HepG2 (cell line): Measurements from ENCODE around the gene CRIP1. TPM values are rescaled to one million over a fixed set of nuclear protein-coding genes. Genes with fewer than 3 reads are reported as not detected.

ENCODE experiments used
- ATAC-seq: fragments of 200-7000 bp; cut with Tn5 transposase; 3 replicates; pipeline ENCODE4 v1.9.1; 2020; ENCODE audit warnings: mild to moderate bottlenecking, moderate library complexity
- BruUV-seq: library from RNA; stranded (reverse); fragments of 400-500 nt; replicated peaks from 2 replicates; lab custom pipeline; 2021; lab: Mats Ljungman, UMichigan
- CTCF ChIA-PET: fragments of 300-600 bp; formaldehyde crosslinking; extraction: SDS; loops from one replicate; lab custom pipeline; 2021; ENCODE audit warnings: low total read pairs, inconsistent platforms, low intra/inter-chr PET ratio; lab: Yijun Ruan, JAX
- POLR2A ChIA-PET: fragments of 350-600 bp; sonication (Branson Sonifier 250); formaldehyde crosslinking; loops from one replicate; lab custom pipeline; 2020; ENCODE audit warnings: antibody characterized with exemption, inconsistent platforms; lab: Yijun Ruan, JAX
- DNase-seq: peaks from one replicate; pipeline ENCODE4 v3.0.0-alpha.2; 2015; ENCODE audit warnings: low spot score
- FAIRE-seq: peaks from 3 replicates; lab custom pipeline; 2011; peaks lifted over from hg19 to GRCh38; lab: Jason Lieb, UNC
- H2AFZ ChIP-seq: one replicate; pipeline ENCODE4 v1.6.1; 2011; ENCODE audit warnings: low read length, inconsistent platforms
- H3K27ac ChIP-seq: fragments of 300-600 bp; 3 replicates; pipeline ENCODE4 v1.8.0; 2011; ENCODE audit warnings: mixed run types, mild to moderate bottlenecking, mixed read lengths, low read length, inconsistent platforms; ENCODE audit not compliant: insufficient read depth; ENCODE audit errors: extremely low read length
- H3K27me3 ChIP-seq, 2 experiments: fragments of 200-600 bp in 1 of 2; 2 replicates in 1 of 2; 3 replicates in 1 of 2; pipeline versions ENCODE4 v1.6.0 to v1.8.0; 2011; ENCODE audit warnings: low read length in 2 of 2, mild to moderate bottlenecking in 2 of 2, moderate library complexity in 2 of 2, inconsistent platforms in 1 of 2; ENCODE audit not compliant: insufficient read depth in 2 of 2, control insufficient read depth in 1 of 2
- H3K36me3 ChIP-seq, 2 experiments: fragments of 200-600 bp in 1 of 2; replicated peaks in 1 of 2; 2 replicates in 1 of 2; 3 replicates in 1 of 2; pipeline versions ENCODE4 v1.5.1 to v1.8.0; 2011; ENCODE audit warnings: low read length in 2 of 2, inconsistent platforms in 1 of 2; ENCODE audit not compliant: insufficient read depth in 2 of 2, control insufficient read depth in 1 of 2
- H3K4me1 ChIP-seq: 2 replicates; pipeline ENCODE4 v1.5.1; 2012; ENCODE audit warnings: low read length, inconsistent platforms; ENCODE audit not compliant: insufficient read depth
- H3K4me2 ChIP-seq: 2 replicates; pipeline ENCODE4 v1.6.0; 2011; ENCODE audit warnings: low read depth, low read length, inconsistent platforms
- H3K4me3 ChIP-seq, 3 experiments: fragments of 200-600 bp in 1 of 3; sonication (generic), shearing (Covaris generic) in 1 of 3; replicated peaks in 1 of 3; 2 replicates each; pipeline ENCODE4 v1.5.1; 2011 to 2016; ENCODE audit warnings: low read length in 3 of 3, inconsistent platforms in 2 of 3, low read depth in 2 of 3, mild to moderate bottlenecking in 2 of 3, control low read depth in 1 of 3, mixed read lengths in 1 of 3; ENCODE audit not compliant: insufficient read depth in 1 of 3
- H3K79me2 ChIP-seq: one replicate; pipeline ENCODE4 v1.6.1; 2011; ENCODE audit warnings: low read length, inconsistent platforms; ENCODE audit not compliant: insufficient read depth
- H3K9ac ChIP-seq: 2 replicates; pipeline ENCODE4 v1.6.0; 2011; ENCODE audit warnings: mild to moderate bottlenecking, low read depth, low read length, inconsistent platforms; ENCODE audit not compliant: insufficient read depth
- H3K9me3 ChIP-seq: 2 replicates; pipeline ENCODE4 v1.5.1; 2012; ENCODE audit warnings: mild to moderate bottlenecking, low read length
- H4K20me1 ChIP-seq: 2 replicates; pipeline ENCODE4 v1.6.0; 2011; ENCODE audit warnings: inconsistent platforms, mild to moderate bottlenecking, low read length, moderate library complexity; ENCODE audit not compliant: insufficient read depth
- AGO1 ChIP-seq: fragments of 200-400 bp; formaldehyde crosslinking; IDR thresholded peaks from 2 replicates; pipeline ENCODE4 v1.6.1; 2017; ENCODE audit warnings: mild to moderate bottlenecking, low read depth, low read length, moderate library complexity; ENCODE audit not compliant: poor library complexity, severe bottlenecking
- AGO2 ChIP-seq: fragments of 200-400 bp; formaldehyde crosslinking; optimal IDR thresholded peaks from 2 replicates; pipeline ENCODE3; 2017; ENCODE audit warnings: mild to moderate bottlenecking, low read depth, low read length, moderate library complexity
- DR1 ChIP-seq: sonication (generic); formaldehyde crosslinking; IDR thresholded peaks from 2 replicates; pipeline ENCODE4 v1.8.0; 2021; ENCODE audit warnings: mild to moderate bottlenecking, missing genetic modification reagents, inconsistent platforms
- DRAP1 ChIP-seq: IDR thresholded peaks from 2 replicates; pipeline ENCODE4 v1.6.1; 2016; ENCODE audit warnings: missing genetic modification reagents, missing compliant biosample characterization
- HNRNPL ChIP-seq: fragments of 200-400 bp; formaldehyde crosslinking; IDR thresholded peaks from 2 replicates; pipeline ENCODE4 v1.6.1; 2017; ENCODE audit warnings: mild to moderate bottlenecking, low read depth, low read length
- NFIB ChIP-seq: sonication (generic); formaldehyde crosslinking; IDR thresholded peaks from 2 replicates; pipeline ENCODE4 v1.9.0; 2021; ENCODE audit warnings: missing genetic modification reagents, mild to moderate bottlenecking, borderline replicate concordance
- NR2F2 ChIP-seq: IDR thresholded peaks from 2 replicates; pipeline ENCODE4 v1.6.1; 2012; ENCODE audit warnings: low read depth, inconsistent platforms, borderline replicate concordance
- PCBP1 ChIP-seq: fragments of 200-400 bp; formaldehyde crosslinking; IDR thresholded peaks from 2 replicates; pipeline ENCODE4 v1.6.1; 2017; ENCODE audit warnings: mild to moderate bottlenecking, low read depth, low read length, borderline replicate concordance
- PHF5A ChIP-seq: IDR thresholded peaks from one replicate; pipeline ENCODE4 v1.6.1; 2018; ENCODE audit warnings: low read depth, missing genetic modification reagents; ENCODE audit not compliant: unreplicated experiment
- POLR2A ChIP-seq, 2 experiments: IDR thresholded peaks; 2 replicates each; pipeline ENCODE4 v1.6.1; 2011; ENCODE audit warnings: low read depth in 2 of 2, low read length in 2 of 2, mild to moderate bottlenecking in 1 of 2, moderate library complexity in 1 of 2; ENCODE audit not compliant: insufficient read depth in 1 of 2
- POLR2G ChIP-seq: fragments of 200-400 bp; formaldehyde crosslinking; IDR thresholded peaks from 2 replicates; pipeline ENCODE4 v1.6.1; 2018; ENCODE audit warnings: mild to moderate bottlenecking, low read depth, low read length, moderate library complexity
- RBFOX2 ChIP-seq: fragments of 200-400 bp; formaldehyde crosslinking; IDR thresholded peaks from 2 replicates; pipeline ENCODE4 v1.6.1; 2017; ENCODE audit warnings: low read depth, mild to moderate bottlenecking, low read length
- REL ChIP-seq: sonication (generic); formaldehyde crosslinking; conservative IDR thresholded peaks from 2 replicates; pipeline ENCODE4 v1.8.0; 2022; ENCODE audit warnings: mild to moderate bottlenecking, missing genetic modification reagents, moderate library complexity
- ZNF382 ChIP-seq: sonication (generic); formaldehyde crosslinking; IDR thresholded peaks from 2 replicates; pipeline ENCODE4 v1.5.0; 2020; ENCODE audit warnings: missing genetic modification reagents, mild to moderate bottlenecking, borderline replicate concordance
- ZNF383 ChIP-seq: sonication (generic); formaldehyde crosslinking; IDR thresholded peaks from 2 replicates; pipeline ENCODE4 v1.4.0; 2020; ENCODE audit warnings: missing genetic modification reagents, mild to moderate bottlenecking, borderline replicate concordance
- ZNF430 ChIP-seq: sonication (generic); formaldehyde crosslinking; IDR thresholded peaks from 2 replicates; pipeline ENCODE4 v1.9.0; 2021; ENCODE audit warnings: mild to moderate bottlenecking, missing genetic modification reagents
- ZNF598 ChIP-seq: sonication (generic); formaldehyde crosslinking; IDR thresholded peaks from 2 replicates; pipeline ENCODE4 v1.5.1; 2020; ENCODE audit warnings: mild to moderate bottlenecking, missing genetic modification reagents, borderline replicate concordance
- ZNF761 ChIP-seq: sonication (generic); formaldehyde crosslinking; conservative IDR thresholded peaks from 2 replicates; pipeline ENCODE4 v1.4.0; 2020; ENCODE audit warnings: mild to moderate bottlenecking, missing genetic modification reagents
- WGBS: methylation state at CpG from one replicate; pipeline ENCODE4 v1.1.6; 2017; ENCODE audit warnings: low lambda C conversion rate; 5-methylcytosine and 5-hydroxymethylcytosine counted together
- in situ Hi-C: cut with HindIII; loops from 2 replicates; pipeline ENCODE4 v1.10.0; 2017; ENCODE audit warnings: low pct_unique_long_range_greater_than_20kb; ENCODE audit not compliant: extremely low pct_ligation_motif_present
- intact Hi-C: fragments of 100-400 bp; cut with micrococcal nuclease; formaldehyde crosslinking; loops from one replicate; pipeline ENCODE4 v1.10.0; 2022; ENCODE audit not compliant: unreplicated experiment
- polyA plus RNA-seq, 8 experiments: library from polyadenylated mRNA; depleted of rRNA in 3 of 8; stranded (reverse) in 7 of 8; unstranded in 1 of 8; fragments of >200 nt; fragmentation: Illumina TruSeq in 4 of 8; extraction: Trizol in 4 of 8; gene quantifications; 2 replicates each; pipeline versions ENCODE4 v1.2.1 to v1.2.3, GENCODE V29; 2011 to 2016; ENCODE audit warnings: low read depth in 4 of 8, missing spikeins in 1 of 8, mixed read lengths in 1 of 8; ENCODE audit not compliant: insufficient read depth in 1 of 8
- total RNA-seq, 5 experiments: library from RNA; depleted of rRNA; stranded (reverse); fragments of >200 nt; fragmentation: Illumina TruSeq; extraction: Trizol; gene quantifications; 2 replicates each; pipeline ENCODE4 v1.2.3, GENCODE V29; 2016; ENCODE audit warnings: low read depth in 1 of 5
- TF ChIP-seq, protein P1 (sequence below): sonication (generic); formaldehyde crosslinking; IDR thresholded peaks from 2 replicates; pipeline ENCODE4 v1.5.0; 2020; ENCODE audit warnings: mild to moderate bottlenecking, missing genetic modification reagents, moderate library complexity

Gene CRIP1
- total and polyA plus RNA-seq, 2 of the 13 experiments (the other 11 are each of a cell fraction or from before 2014, with no cell fraction given): 53.9 to 59.5 TPM

GRCh38 chr14:105488781-105489541, 2.3 kb downstream of the CRIP1 start:
- POLR2A ChIA-PET: interaction anchor here (1.0 to 1.1 kb wide), 3 partner anchors 8 to 175 kb away, joined by 3 to 10 read pairs (median 3); partner anchors contain the start of gene PACS2
- 0 out of 5 replicates have a peak, but pooled peaks cover 0 to 3% of the 10 kb centered on the region in 2 experiments for H3K36me3 ChIP-seq
- in situ Hi-C loops: loop anchor here (5.0 kb wide), 2 partner anchors 38 to 112 kb away; partner anchors contain the start of gene TMEM121
- H4K20me1 ChIP-seq: no peaks in the 10 kb centered on the region
- peaks cover 68% of the 10 kb centered on the region for H3K4me1 ChIP-seq
- 58% methylated on average over 11 of the region's 20 CpGs for WGBS
- CTCF ChIA-PET: interaction anchor here (1.2 to 3.6 kb wide), 3 partner anchors 39 to 118 kb away, joined by 3 to 24 read pairs (median 10); no protein-coding TSS in a partner anchor
- ATAC-seq: no peak
- H3K27ac ChIP-seq: peak overlapping the region; percentile 14
- TF ChIP-seq HNRNPL: 0 out of 2 replicates have a peak, but pooled peaks have one; percentile 18
- TF ChIP-seq NFIB (CRISPR knock-in tag): peak; percentile 60; the same call in 1 of the 2 replicates
- TF ChIP-seq POLR2A (IDR thresholded peaks at IDR 0.05; ENCODE audit: insufficient read depth in 1 of 2, low read depth in 2 of 2, low read length in 2 of 2): peak in 1 of 2 experiments; percentile 46; a peak in 1 of 4 replicates
- 0 out of 2 replicates have a peak, but pooled peaks have one; percentile 9 for TF ChIP-seq ZNF598 (CRISPR knock-in tag)
- peak; percentile 77 for TF ChIP-seq AGO2
- TF ChIP-seq, protein P1, sequence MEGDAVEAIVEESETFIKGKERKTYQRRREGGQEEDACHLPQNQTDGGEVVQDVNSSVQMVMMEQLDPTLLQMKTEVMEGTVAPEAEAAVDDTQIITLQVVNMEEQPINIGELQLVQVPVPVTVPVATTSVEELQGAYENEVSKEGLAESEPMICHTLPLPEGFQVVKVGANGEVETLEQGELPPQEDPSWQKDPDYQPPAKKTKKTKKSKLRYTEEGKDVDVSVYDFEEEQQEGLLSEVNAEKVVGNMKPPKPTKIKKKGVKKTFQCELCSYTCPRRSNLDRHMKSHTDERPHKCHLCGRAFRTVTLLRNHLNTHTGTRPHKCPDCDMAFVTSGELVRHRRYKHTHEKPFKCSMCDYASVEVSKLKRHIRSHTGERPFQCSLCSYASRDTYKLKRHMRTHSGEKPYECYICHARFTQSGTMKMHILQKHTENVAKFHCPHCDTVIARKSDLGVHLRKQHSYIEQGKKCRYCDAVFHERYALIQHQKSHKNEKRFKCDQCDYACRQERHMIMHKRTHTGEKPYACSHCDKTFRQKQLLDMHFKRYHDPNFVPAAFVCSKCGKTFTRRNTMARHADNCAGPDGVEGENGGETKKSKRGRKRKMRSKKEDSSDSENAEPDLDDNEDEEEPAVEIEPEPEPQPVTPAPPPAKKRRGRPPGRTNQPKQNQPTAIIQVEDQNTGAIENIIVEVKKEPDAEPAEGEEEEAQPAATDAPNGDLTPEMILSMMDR (CRISPR knock-in tag): no peak
- TF ChIP-seq AGO1: peak; percentile 97
- TF ChIP-seq DRAP1 (CRISPR knock-in tag): no peak
- no peak for TF ChIP-seq PHF5A
- TF ChIP-seq ZNF383 (CRISPR knock-in tag): no peak
- peak; percentile 11; the same call in 1 of the 2 replicates for TF ChIP-seq RBFOX2
- no peak for TF ChIP-seq NR2F2
- peak; percentile 18; the same call in 1 of the 2 replicates for TF ChIP-seq PCBP1
- TF ChIP-seq ZNF761 (CRISPR knock-in tag): no peak
- TF ChIP-seq ZNF382 (CRISPR knock-in tag): no peak
- peak; percentile 44; the same call in 1 of the 2 replicates for TF ChIP-seq POLR2G
- TF ChIP-seq REL: no peak
- TF ChIP-seq DR1 (CRISPR knock-in tag): 0 out of 2 replicates have a peak, but pooled peaks have one; percentile 1
- TF ChIP-seq ZNF430 (CRISPR knock-in tag): peak; percentile 15; the same call in 1 of the 2 replicates
- H3K27me3 ChIP-seq: peaks cover 2 to 14% of the 10 kb centered on the region in 2 experiments; a peak in 3 of 5 replicates
- no peaks in the 10 kb centered on the region for H3K9me3 ChIP-seq
- peak overlapping the region; percentile 84 for H3K9ac ChIP-seq
- intact Hi-C loops: loop anchor here (2.0 to 5.0 kb wide), 3 partner anchors 14 to 118 kb away; partner anchors contain the start of gene CRIP2
- H2AFZ ChIP-seq: no peak overlapping the region
- FAIRE-seq: no peak
- H3K4me3 ChIP-seq: peak overlapping the region; percentile 59 to 79 (median 70); a peak in 4 of 6 replicates
- H3K4me2 ChIP-seq: peak overlapping the region; percentile 97
- no peak for DNase-seq
- peaks cover under 1% of the 10 kb centered on the region for H3K79me2 ChIP-seq
- TSS peak; percentile 19 for BruUV-seq
